Small intestine (tissue), 7 donors: ENCODE data around the gene PIANP. TPM values are rescaled to one million over a fixed set of nuclear protein-coding genes. Genes with fewer than 3 reads are reported as not detected.

Experiments
- DNase-seq, 2 donors: peaks; one replicate each; pipeline versions ENCODE4 v3.0.0 to v3.0.0-alpha.2; 2013
- FAIRE-seq: peaks from 2 replicates; lab custom pipeline; 2012; peaks lifted over from hg19 to GRCh38; lab: Jason Lieb, UNC
- H3K27ac ChIP-seq, 3 donors: one replicate each; pipeline ENCODE4 v1.5.1; 2013; ENCODE audit warnings: low read length in 2 of 3, mild to moderate bottlenecking in 2 of 3, control low read depth in 1 of 3, inconsistent platforms in 1 of 3, low read depth in 1 of 3, moderate library complexity in 1 of 3
- H3K27me3 ChIP-seq, 3 donors: one replicate each; pipeline ENCODE4 v1.6.1; 2013; ENCODE audit warnings: low read length in 3 of 3, inconsistent platforms in 1 of 3; ENCODE audit not compliant: control insufficient read depth in 3 of 3, insufficient read depth in 3 of 3
- H3K36me3 ChIP-seq, 3 donors: one replicate each; pipeline ENCODE4 v1.6.1; 2013; ENCODE audit warnings: low read length in 3 of 3, inconsistent platforms in 1 of 3, low read depth in 1 of 3, mild to moderate bottlenecking in 1 of 3, moderate library complexity in 1 of 3; ENCODE audit not compliant: control insufficient read depth in 3 of 3, insufficient read depth in 2 of 3
- H3K4me1 ChIP-seq, 3 donors: one replicate each; pipeline ENCODE4 v1.6.1; 2013; ENCODE audit warnings: low read length in 2 of 3, inconsistent platforms in 1 of 3, low read depth in 1 of 3, mild to moderate bottlenecking in 1 of 3, moderate library complexity in 1 of 3; ENCODE audit not compliant: control insufficient read depth in 3 of 3, insufficient read depth in 2 of 3
- H3K4me3 ChIP-seq, 3 donors: one replicate each; pipeline ENCODE4 v1.5.1; 2013; ENCODE audit warnings: low read length in 3 of 3, control low read depth in 1 of 3, inconsistent platforms in 1 of 3, low read depth in 1 of 3, mild to moderate bottlenecking in 1 of 3, moderate library complexity in 1 of 3
- H3K9me3 ChIP-seq, 2 donors: one replicate each; pipeline ENCODE4 v1.6.1; 2013; ENCODE audit warnings: low read depth in 1 of 2, low read length in 1 of 2; ENCODE audit not compliant: control insufficient read depth in 2 of 2, insufficient read depth in 1 of 2
- WGBS, 3 donors: extraction: QIAGEN DNeasy Blood & Tissue Kit; methylation state at CpG; one replicate each; pipeline ENCODE4 v1.1.7; 2013; 5-methylcytosine and 5-hydroxymethylcytosine counted together
- polyA plus RNA-seq, 4 donors: library from polyadenylated mRNA; stranded (reverse) in 3 of 4; unstranded in 1 of 4; fragments of 200-250 nt in 3 of 4; fragments of 120-200 nt in 1 of 4; gene quantifications; one replicate each; pipeline versions ENCODE4 v1.2.1 to v1.2.3, GENCODE V29; 2013
- donor health status: healthy with polysubstance abuse.
- donor health status: control.
- donor health status: control.
- donor health status: Bipolar disorder and iron deficiency.
- donor health status: healthy.

PIANP gene
- polyA plus RNA-seq, 4 donors: 1.7 to 3.4 TPM; not detected in 2

- H3K9me3 ChIP-seq: no peaks in the 10 kb centered on the region
- 64 to 77% (median 76%) methylated on average over 7 to 8 of the region's 8 CpGs for WGBS, 3 donors
- peaks cover 32 to 57% (median 37%) of the 10 kb centered on the region in 3 donors for H3K36me3 ChIP-seq
- DNase-seq: peak; percentile 46 to 54
- H3K4me1 ChIP-seq: peaks cover 0 to 4% (median 0%) of the 10 kb centered on the region in 3 donors
- H3K4me3 ChIP-seq: no peak overlapping the region
- no peaks in the 10 kb centered on the region for H3K27me3 ChIP-seq
- H3K27ac ChIP-seq: no peak overlapping the region
- FAIRE-seq: no peak
Measured at GRCh38 chr12:6667559-6668210, 32.9 kb downstream of the PIANP start.

GRCh38 chr12:6666211-6666610, 34.4 kb downstream of the PIANP start:
- H3K4me3 ChIP-seq: no peak overlapping the region
- FAIRE-seq: no peak
- 94 to 100% (median 96%) methylated on average over 2 of the region's 2 CpGs for WGBS, 3 donors
- no peak overlapping the region for H3K27ac ChIP-seq
- peaks cover 0 to 10% (median 5%) of the 10 kb centered on the region in 3 donors for H3K4me1 ChIP-seq
- H3K27me3 ChIP-seq: no peaks in the 10 kb centered on the region
- H3K36me3 ChIP-seq: peaks cover 17 to 43% (median 25%) of the 10 kb centered on the region in 3 donors
- H3K9me3 ChIP-seq: no peaks in the 10 kb centered on the region
- no peak for DNase-seq

GRCh38 chr12:6664902-6665301, 35.7 kb downstream of the PIANP start:
- H3K4me3 ChIP-seq: no peak overlapping the region
- FAIRE-seq (no peak), DNase-seq (no peak)
- H3K9me3 ChIP-seq: no peaks in the 10 kb centered on the region
- H3K4me1 ChIP-seq: peaks cover 0 to 10% (median 5%) of the 10 kb centered on the region in 3 donors
- no peaks in the 10 kb centered on the region for H3K27me3 ChIP-seq
- WGBS, 3 donors: 82 to 84% (median 83%) methylated on average over 2 of the region's 2 CpGs
- H3K36me3 ChIP-seq: peaks cover 8 to 32% (median 15%) of the 10 kb centered on the region in 3 donors
- H3K27ac ChIP-seq: no peak overlapping the region

- peaks cover 0 to 10% (median 5%) of the 10 kb centered on the region in 3 donors for H3K4me1 ChIP-seq
- peak within 1 kb of the TSS; percentile 58 to 92 (median 84) for H3K27ac ChIP-seq
- DNase-seq: peak; percentile 100
- no peaks in the 10 kb centered on the region for H3K27me3 ChIP-seq
- H3K36me3 ChIP-seq: peaks cover 6 to 33% (median 10%) of the 10 kb centered on the region in 3 donors
- H3K9me3 ChIP-seq: no peaks in the 10 kb centered on the region
- WGBS, 3 donors: 2% methylated on average over 37 of the region's 37 CpGs
- H3K4me3 ChIP-seq: peak within 1 kb of the TSS; percentile 58 to 86 (median 78)
- FAIRE-seq: peak; percentile 80
Measured at GRCh38 chr12:6662906-6663742, 37.5 kb downstream of the PIANP start, which contains the start of gene ING4. Gene ING4 (minus strand): TSS chr12:6663119. CDS start chr12:6663101, 18 bp downstream.

GRCh38 chr12:6662602-6662905, 38.1 kb downstream of the PIANP start:
- peaks cover 0 to 10% (median 5%) of the 10 kb centered on the region in 3 donors for H3K4me1 ChIP-seq
- 0 to 1% (median 0%) methylated on average over 10 of the region's 10 CpGs for WGBS, 3 donors
- H3K27me3 ChIP-seq: no peaks in the 10 kb centered on the region
- DNase-seq (no peak), FAIRE-seq (no peak)
- H3K27ac ChIP-seq: peak overlapping the region; percentile 34 to 78 (median 65)
- peak overlapping the region; percentile 58 to 86 (median 78) for H3K4me3 ChIP-seq
- H3K9me3 ChIP-seq: no peaks in the 10 kb centered on the region
- H3K36me3 ChIP-seq: peaks cover under 1 to 31% (median 5%) of the 10 kb centered on the region in 3 donors

- Histone ChIP-seq H3K27me3 (no peaks in the 10 kb centered on the region), H3K4me1 (no peaks in the 10 kb centered on the region), H3K27ac (no peak overlapping the region), H3K9me3 (no peaks in the 10 kb centered on the region), H3K4me3 (no peak overlapping the region), H3K36me3 (peaks cover 7 to 77% (median 19%) of the 10 kb centered on the region in 3 donors)
- 93 to 97% (median 95%) methylated on average over 5 of the region's 5 CpGs for WGBS, 3 donors
- no peak for DNase-seq
- no peak for FAIRE-seq
Measured at GRCh38 chr12:6653987-6654386, 46.6 kb downstream of the PIANP start.

- H3K4me1 ChIP-seq: no peaks in the 10 kb centered on the region
- peaks cover 7 to 75% (median 19%) of the 10 kb centered on the region in 3 donors for H3K36me3 ChIP-seq
- FAIRE-seq (no peak), DNase-seq (no peak)
- no peak overlapping the region for H3K4me3 ChIP-seq
- H3K27me3 ChIP-seq: no peaks in the 10 kb centered on the region
- H3K27ac ChIP-seq: no peak overlapping the region
- 95 to 100% (median 100%) methylated on average over 1 of the region's 1 CpG for WGBS, 3 donors
- H3K9me3 ChIP-seq: no peaks in the 10 kb centered on the region
Measured at GRCh38 chr12:6653342-6653741, 47.3 kb downstream of the PIANP start.

GRCh38 chr12:6652391-6652790, 48.2 kb downstream of the PIANP start:
- WGBS, 3 donors: 91 to 94% (median 92%) methylated on average over 11 to 12 of the region's 12 CpGs
- Histone ChIP-seq H3K36me3 (peaks cover 7 to 73% (median 19%) of the 10 kb centered on the region in 3 donors), H3K27me3 (no peaks in the 10 kb centered on the region), H3K9me3 (no peaks in the 10 kb centered on the region), H3K4me3 (no peak overlapping the region), H3K27ac (no peak overlapping the region), H3K4me1 (no peaks in the 10 kb centered on the region)
- FAIRE-seq: no peak
- no peak for DNase-seq
